Neural cell (in vitro differentiated cells): ENCODE results near the gene TSPAN3. TPM values are rescaled to one million over a fixed set of nuclear protein-coding genes. Genes with fewer than 3 reads are reported as not detected.

Experiments
- H2AFZ ChIP-seq: fragments of 200-600, 300-800 bp; sonication (generic), shearing (Covaris generic); 2 replicates; pipeline ENCODE4 v1.6.0; 2014; ENCODE audit warnings: low read depth, mild to moderate bottlenecking, antibody characterized with exemption, low read length, moderate library complexity
- H3F3A ChIP-seq: fragments of 200-600 bp; shearing (Covaris generic); 2 replicates; pipeline ENCODE4 v1.6.1; 2016; ENCODE audit warnings: mild to moderate bottlenecking, moderate library complexity, mixed read lengths, antibody characterized with exemption, low read length; ENCODE audit not compliant: insufficient read depth, poor library complexity, severe bottlenecking
- H3K27ac ChIP-seq: fragments of 200-600, 300-800 bp; sonication (generic), shearing (Covaris generic); 2 replicates; pipeline ENCODE4 v1.5.1; 2014; ENCODE audit warnings: mild to moderate bottlenecking, low read length, moderate library complexity
- H3K27me3 ChIP-seq: fragments of 300-800, 200-600 bp; sonication (generic), shearing (Covaris generic); 2 replicates; pipeline ENCODE4 v1.6.0; 2014; ENCODE audit warnings: mild to moderate bottlenecking, low read depth, low read length, moderate library complexity; ENCODE audit not compliant: insufficient read depth
- H3K36me3 ChIP-seq: fragments of 300-800, 200-600 bp; sonication (generic), shearing (Covaris generic); 2 replicates; pipeline ENCODE4 v1.5.1; 2014; ENCODE audit warnings: mild to moderate bottlenecking, antibody characterized with exemption, low read length, moderate library complexity; ENCODE audit not compliant: insufficient read depth
- H3K4me2 ChIP-seq: fragments of 300-800, 200-600 bp; sonication (generic), shearing (Covaris generic); 2 replicates; pipeline ENCODE4 v1.6.0; 2014; ENCODE audit warnings: mild to moderate bottlenecking, low read length
- H3K4me3 ChIP-seq: fragments of 300-800, 200-600 bp; sonication (generic), shearing (Covaris generic); 2 replicates; pipeline ENCODE4 v1.5.1; 2014; ENCODE audit warnings: mild to moderate bottlenecking, low read length, moderate library complexity
- H3K79me2 ChIP-seq: fragments of 200-600 bp; shearing (Covaris generic); replicated peaks from 2 replicates; pipeline ENCODE4 v1.6.0; 2014; ENCODE audit warnings: mild to moderate bottlenecking, low read length, moderate library complexity; ENCODE audit not compliant: insufficient read depth
- H3K9ac ChIP-seq: fragments of 300-800, 200-600 bp; sonication (generic), shearing (Covaris generic); 2 replicates; pipeline ENCODE4 v1.6.1; 2016; ENCODE audit warnings: mild to moderate bottlenecking, low read length, mixed read lengths
- H3K9me2 ChIP-seq: fragments of 200-600 bp; shearing (Covaris generic); 2 replicates; pipeline ENCODE4 v1.6.1; 2016; ENCODE audit warnings: mild to moderate bottlenecking, low read length, mixed read lengths; ENCODE audit not compliant: insufficient read depth
- H3K9me3 ChIP-seq: fragments of 200-600, 300-800 bp; sonication (generic), shearing (Covaris generic); 2 replicates; pipeline ENCODE4 v1.6.1; 2016; ENCODE audit warnings: mild to moderate bottlenecking, mixed run types, low read length, moderate library complexity, mixed read lengths
- H4K20me1 ChIP-seq: fragments of 200-600 bp; shearing (Covaris generic); 2 replicates; pipeline ENCODE4 v1.6.1; 2016; ENCODE audit warnings: mild to moderate bottlenecking, mixed run types; ENCODE audit not compliant: insufficient read depth
- CTCF ChIP-seq: fragments of 450-650 bp; IDR thresholded peaks from 2 replicates; pipeline ENCODE4 v1.5.1; 2014; ENCODE audit warnings: antibody characterized with exemption, mild to moderate bottlenecking, moderate library complexity; ENCODE audit not compliant: poor library complexity, severe bottlenecking
- EP300 ChIP-seq: fragments of 450-650 bp; conservative IDR thresholded peaks from 2 replicates; pipeline ENCODE4 v1.6.1; 2014; ENCODE audit warnings: antibody characterized with exemption, mild to moderate bottlenecking, moderate library complexity; ENCODE audit not compliant: poor library complexity, severe bottlenecking
- EZH2 ChIP-seq: fragments of 200-600, 300-800 bp; shearing (Covaris generic), sonication (generic); IDR thresholded peaks from 2 replicates; pipeline ENCODE4 v1.6.1; 2014; ENCODE audit warnings: antibody characterized with exemption, low read length, borderline replicate concordance, mild to moderate bottlenecking; ENCODE audit not compliant: insufficient read depth, poor library complexity, severe bottlenecking
- MXI1 ChIP-seq: fragments of 450-650 bp; conservative IDR thresholded peaks from 2 replicates; pipeline ENCODE4 v1.6.1; 2014; ENCODE audit warnings: antibody characterized with exemption, mild to moderate bottlenecking; ENCODE audit not compliant: poor library complexity, severe bottlenecking
- POLR2AphosphoS5 ChIP-seq: IDR thresholded peaks from 2 replicates; pipeline ENCODE4 v1.6.1; 2012
- RAD21 ChIP-seq: fragments of 450-650 bp; conservative IDR thresholded peaks from 2 replicates; pipeline ENCODE4 v1.6.1; 2014; ENCODE audit warnings: antibody characterized with exemption, mild to moderate bottlenecking, moderate library complexity
- SMC3 ChIP-seq: fragments of 450-650 bp; conservative IDR thresholded peaks from 2 replicates; pipeline ENCODE4 v1.6.1; 2014; ENCODE audit warnings: antibody characterized with exemption, mild to moderate bottlenecking, moderate library complexity; ENCODE audit not compliant: poor library complexity
- TAF1 ChIP-seq: IDR thresholded peaks from 2 replicates; pipeline ENCODE4 v1.6.1; 2012; ENCODE audit warnings: low read depth
- polyA plus RNA-seq: library from polyadenylated mRNA; depleted of rRNA; stranded (reverse); fragments of >200 nt; gene quantifications from 2 replicates; pipeline ENCODE4 v1.2.3, GENCODE V29; 2014
- TF ChIP-seq, protein P1 (sequence below): IDR thresholded peaks from 2 replicates; pipeline ENCODE4 v1.6.1; 2012; ENCODE audit warnings: borderline replicate concordance

Gene TSPAN3
- polyA plus RNA-seq, 1 donor from 2014 or later = 815 TPM

DNA sequence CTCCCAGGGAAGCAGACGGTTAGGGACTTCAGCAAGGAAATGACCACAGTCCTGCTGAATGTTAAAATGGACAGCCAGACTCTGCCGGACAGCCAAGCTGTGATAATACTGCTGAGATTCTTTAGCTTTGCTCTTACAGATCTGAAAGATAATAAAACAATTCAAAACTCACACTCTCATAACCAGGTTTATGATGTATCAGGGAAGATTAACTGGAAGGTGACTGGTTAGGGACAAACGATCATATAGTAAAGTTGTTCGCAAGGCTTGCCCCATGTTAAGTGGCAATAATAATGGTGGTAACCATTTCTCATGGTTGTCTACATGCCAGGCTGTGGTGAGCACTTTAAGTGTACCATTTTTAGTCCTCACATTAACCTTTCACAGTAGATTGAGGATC is 44.3 kb upstream of the TSPAN3 start:
- no peak overlapping the region for H3K4me2 ChIP-seq
- no peaks in the 10 kb centered on the region for H3K9me3 ChIP-seq
- TF ChIP-seq MXI1 (no peak), CTCF (no peak), RAD21 (no peak), SMC3 (no peak), EZH2 (no peak), POLR2AphosphoS5 (no peak), EP300 (no peak), TAF1 (no peak)
- TF ChIP-seq, protein P1, sequence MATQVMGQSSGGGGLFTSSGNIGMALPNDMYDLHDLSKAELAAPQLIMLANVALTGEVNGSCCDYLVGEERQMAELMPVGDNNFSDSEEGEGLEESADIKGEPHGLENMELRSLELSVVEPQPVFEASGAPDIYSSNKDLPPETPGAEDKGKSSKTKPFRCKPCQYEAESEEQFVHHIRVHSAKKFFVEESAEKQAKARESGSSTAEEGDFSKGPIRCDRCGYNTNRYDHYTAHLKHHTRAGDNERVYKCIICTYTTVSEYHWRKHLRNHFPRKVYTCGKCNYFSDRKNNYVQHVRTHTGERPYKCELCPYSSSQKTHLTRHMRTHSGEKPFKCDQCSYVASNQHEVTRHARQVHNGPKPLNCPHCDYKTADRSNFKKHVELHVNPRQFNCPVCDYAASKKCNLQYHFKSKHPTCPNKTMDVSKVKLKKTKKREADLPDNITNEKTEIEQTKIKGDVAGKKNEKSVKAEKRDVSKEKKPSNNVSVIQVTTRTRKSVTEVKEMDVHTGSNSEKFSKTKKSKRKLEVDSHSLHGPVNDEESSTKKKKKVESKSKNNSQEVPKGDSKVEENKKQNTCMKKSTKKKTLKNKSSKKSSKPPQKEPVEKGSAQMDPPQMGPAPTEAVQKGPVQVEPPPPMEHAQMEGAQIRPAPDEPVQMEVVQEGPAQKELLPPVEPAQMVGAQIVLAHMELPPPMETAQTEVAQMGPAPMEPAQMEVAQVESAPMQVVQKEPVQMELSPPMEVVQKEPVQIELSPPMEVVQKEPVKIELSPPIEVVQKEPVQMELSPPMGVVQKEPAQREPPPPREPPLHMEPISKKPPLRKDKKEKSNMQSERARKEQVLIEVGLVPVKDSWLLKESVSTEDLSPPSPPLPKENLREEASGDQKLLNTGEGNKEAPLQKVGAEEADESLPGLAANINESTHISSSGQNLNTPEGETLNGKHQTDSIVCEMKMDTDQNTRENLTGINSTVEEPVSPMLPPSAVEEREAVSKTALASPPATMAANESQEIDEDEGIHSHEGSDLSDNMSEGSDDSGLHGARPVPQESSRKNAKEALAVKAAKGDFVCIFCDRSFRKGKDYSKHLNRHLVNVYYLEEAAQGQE = no peak
- no peaks in the 10 kb centered on the region for H4K20me1 ChIP-seq
- H3K27ac ChIP-seq = no peak overlapping the region
- no peaks in the 10 kb centered on the region for H3K27me3 ChIP-seq
- no peaks in the 10 kb centered on the region for H3K9me2 ChIP-seq
- H3K36me3 ChIP-seq = no peaks in the 10 kb centered on the region
- no peaks in the 10 kb centered on the region for H3K79me2 ChIP-seq
- no peak overlapping the region for H2AFZ ChIP-seq
- H3K9ac ChIP-seq = no peak overlapping the region
- no peaks in the 10 kb centered on the region for H3F3A ChIP-seq
- no peak overlapping the region for H3K4me3 ChIP-seq

DNA sequence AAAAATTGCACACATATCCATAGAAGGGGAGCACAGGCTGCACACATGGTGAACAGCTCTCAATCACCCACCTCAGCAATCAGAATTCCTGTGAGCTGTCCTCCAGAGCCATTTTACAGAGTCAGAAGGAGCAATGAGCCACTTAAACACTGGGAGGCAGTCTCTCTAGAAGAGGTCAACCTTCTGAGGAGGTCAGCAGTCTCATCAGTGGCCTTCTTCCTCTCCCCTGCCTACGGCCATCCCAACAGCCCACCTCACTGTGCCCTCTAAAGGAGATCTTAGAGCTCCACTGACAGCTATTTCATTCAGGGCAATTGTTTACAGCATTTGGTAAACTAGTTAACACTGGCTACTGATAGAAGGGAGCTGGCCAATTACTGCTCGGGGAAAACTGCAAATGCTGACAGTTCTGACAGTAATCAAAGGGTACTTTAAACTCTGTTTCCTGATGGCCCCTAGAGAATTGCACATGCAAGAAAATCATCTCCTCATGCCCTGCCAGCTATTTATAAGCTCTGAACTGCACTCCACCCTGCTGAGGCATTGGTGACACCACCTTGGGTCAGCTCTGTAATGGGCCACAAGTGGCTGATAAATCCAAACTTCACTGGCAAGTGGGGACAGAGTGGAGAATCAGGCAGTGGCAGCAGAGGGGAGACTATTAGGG is 42.1 kb upstream of the TSPAN3 start:
- H3K79me2 ChIP-seq = no peaks in the 10 kb centered on the region
- no peaks in the 10 kb centered on the region for H3K36me3 ChIP-seq
- no peak overlapping the region for H3K9ac ChIP-seq
- H3K9me2 ChIP-seq = no peaks in the 10 kb centered on the region
- H3F3A ChIP-seq = no peaks in the 10 kb centered on the region
- peak overlapping the region; percentile 22 for H3K4me3 ChIP-seq
- no peak overlapping the region for H2AFZ ChIP-seq
- H4K20me1 ChIP-seq = no peaks in the 10 kb centered on the region
- H3K9me3 ChIP-seq = no peaks in the 10 kb centered on the region
- no peaks in the 10 kb centered on the region for H3K27me3 ChIP-seq
- no peak overlapping the region for H3K4me2 ChIP-seq
- TF ChIP-seq, protein P1 = no peak
- peak; percentile 25 for TF ChIP-seq SMC3
- TF ChIP-seq POLR2AphosphoS5 = peak; percentile 47
- no peak for TF ChIP-seq EZH2
- no peak for TF ChIP-seq MXI1
- peak; percentile 56 for TF ChIP-seq CTCF
- TF ChIP-seq EP300 = peak; percentile 73
- H3K27ac ChIP-seq = peak overlapping the region; percentile 46
